OCI-LY3 (cell line): ENCODE results near the gene USH2A.

Experiments
- EZH2phosphoT487 ChIP-seq: fragments of 200-600 bp; shearing (Covaris generic); IDR thresholded peaks from 2 replicates; pipeline ENCODE4 v1.6.1; 2018; ENCODE audit warnings: antibody characterized with exemption, mixed run types, low read depth
- TF ChIP-seq, protein P1 (sequence below): fragments of 200-600, 300-600 bp; sonication (generic); IDR thresholded peaks from 2 replicates; pipeline ENCODE4 v1.5.1; 2014; ENCODE audit warnings: antibody characterized with exemption, low read length, low read depth

DNA sequence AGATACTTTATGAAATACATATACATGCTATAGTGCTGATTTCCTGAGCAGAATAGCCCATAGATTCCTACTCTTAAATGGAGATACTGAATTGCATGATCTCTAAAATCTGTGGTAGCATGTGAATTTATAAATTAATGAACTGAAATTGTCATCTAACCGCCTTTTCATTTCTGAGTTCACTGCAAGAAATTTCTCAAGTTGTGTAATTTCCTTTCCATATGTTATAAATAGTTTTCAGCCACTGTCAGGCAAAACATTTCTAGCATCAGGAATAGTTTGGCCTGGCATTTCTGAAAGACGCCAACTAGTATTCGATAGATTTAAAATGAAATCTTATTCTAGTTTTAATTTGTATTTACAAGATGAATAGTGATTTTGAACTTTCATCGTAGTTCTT lies 310.1 kb downstream of the USH2A start:
- TF ChIP-seq, protein P1, sequence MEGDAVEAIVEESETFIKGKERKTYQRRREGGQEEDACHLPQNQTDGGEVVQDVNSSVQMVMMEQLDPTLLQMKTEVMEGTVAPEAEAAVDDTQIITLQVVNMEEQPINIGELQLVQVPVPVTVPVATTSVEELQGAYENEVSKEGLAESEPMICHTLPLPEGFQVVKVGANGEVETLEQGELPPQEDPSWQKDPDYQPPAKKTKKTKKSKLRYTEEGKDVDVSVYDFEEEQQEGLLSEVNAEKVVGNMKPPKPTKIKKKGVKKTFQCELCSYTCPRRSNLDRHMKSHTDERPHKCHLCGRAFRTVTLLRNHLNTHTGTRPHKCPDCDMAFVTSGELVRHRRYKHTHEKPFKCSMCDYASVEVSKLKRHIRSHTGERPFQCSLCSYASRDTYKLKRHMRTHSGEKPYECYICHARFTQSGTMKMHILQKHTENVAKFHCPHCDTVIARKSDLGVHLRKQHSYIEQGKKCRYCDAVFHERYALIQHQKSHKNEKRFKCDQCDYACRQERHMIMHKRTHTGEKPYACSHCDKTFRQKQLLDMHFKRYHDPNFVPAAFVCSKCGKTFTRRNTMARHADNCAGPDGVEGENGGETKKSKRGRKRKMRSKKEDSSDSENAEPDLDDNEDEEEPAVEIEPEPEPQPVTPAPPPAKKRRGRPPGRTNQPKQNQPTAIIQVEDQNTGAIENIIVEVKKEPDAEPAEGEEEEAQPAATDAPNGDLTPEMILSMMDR, result no peak
- TF ChIP-seq EZH2phosphoT487, result no peak
